H9 (cell line): ENCODE data around the gene LRRC3. TPM values are rescaled to one million over a fixed set of nuclear protein-coding genes. Genes with fewer than 3 reads are reported as not detected.
A peak's percentile ranks its signal among the peaks of the same experiment; 100 is the strongest.

Source experiments
- DNase-seq: peaks from one replicate; pipeline ENCODE4 v3.0.0-alpha.2; 2017
- H2AFZ ChIP-seq: one replicate; pipeline ENCODE4 v1.6.1; 2013; ENCODE audit warnings: mild to moderate bottlenecking, low read length, control low read depth, moderate library complexity
- H2AK5ac ChIP-seq: 2 replicates; pipeline ENCODE4 v1.6.1; 2013; ENCODE audit warnings: low read length, control low read depth, mixed read lengths; ENCODE audit not compliant: insufficient read length
- H2BK120ac ChIP-seq: one replicate; pipeline ENCODE4 v1.6.1; 2013; ENCODE audit warnings: low read depth, mild to moderate bottlenecking, low read length, control low read depth, inconsistent platforms; ENCODE audit not compliant: poor library complexity, severe bottlenecking
- H2BK12ac ChIP-seq: 2 replicates; pipeline ENCODE4 v1.6.1; 2013; ENCODE audit warnings: low read length, control low read depth, mixed read lengths, low read depth; ENCODE audit not compliant: insufficient read length
- H2BK15ac ChIP-seq: 2 replicates; pipeline ENCODE4 v1.6.1; 2013; ENCODE audit warnings: low read depth, low read length, control low read depth
- H2BK20ac ChIP-seq: one replicate; pipeline ENCODE4 v1.6.1; 2013; ENCODE audit warnings: low read depth, mild to moderate bottlenecking, low read length, control low read depth, inconsistent platforms; ENCODE audit not compliant: poor library complexity, severe bottlenecking
- H2BK5ac ChIP-seq: 2 replicates; pipeline ENCODE4 v1.6.1; 2013; ENCODE audit warnings: low read length, control low read depth, mixed read lengths; ENCODE audit not compliant: insufficient read length
- H3K14ac ChIP-seq: 2 replicates; pipeline ENCODE4 v1.6.1; 2013; ENCODE audit warnings: low read length, control low read depth; ENCODE audit not compliant: insufficient read depth
- H3K18ac ChIP-seq: 2 replicates; pipeline ENCODE4 v1.6.1; 2013; ENCODE audit warnings: low read depth, mild to moderate bottlenecking, mixed read lengths, low read length, control low read depth; ENCODE audit not compliant: insufficient read length
- H3K23ac ChIP-seq: 2 replicates; pipeline ENCODE4 v1.6.1; 2013; ENCODE audit warnings: low read length, control low read depth, mixed read lengths, low read depth; ENCODE audit not compliant: insufficient read length
- H3K23me2 ChIP-seq: 2 replicates; pipeline ENCODE4 v1.6.1; 2013; ENCODE audit warnings: low read depth, mild to moderate bottlenecking, mixed read lengths, low read length, control low read depth; ENCODE audit not compliant: insufficient read length, poor library complexity, severe bottlenecking
- H3K27ac ChIP-seq: 2 replicates; pipeline ENCODE4 v1.5.1; 2013; ENCODE audit warnings: low read length, control low read depth, mixed read lengths, low read depth; ENCODE audit not compliant: insufficient read length
- H3K27me3 ChIP-seq: 2 replicates; pipeline ENCODE4 v1.6.1; 2013; ENCODE audit warnings: low read length, control low read depth, inconsistent platforms; ENCODE audit not compliant: insufficient read depth
- H3K4ac ChIP-seq: 2 replicates; pipeline ENCODE4 v1.6.1; 2013; ENCODE audit warnings: low read depth, mild to moderate bottlenecking, control low read depth, inconsistent platforms, low read length, moderate library complexity
- H3K4me1 ChIP-seq: 2 replicates; pipeline ENCODE4 v1.6.1; 2013; ENCODE audit warnings: low read length, control low read depth, inconsistent platforms; ENCODE audit not compliant: insufficient read depth
- H3K4me2 ChIP-seq: 2 replicates; pipeline ENCODE4 v1.6.1; 2013; ENCODE audit warnings: low read length, control low read depth, mixed read lengths; ENCODE audit not compliant: insufficient read length, insufficient read depth
- H3K56ac ChIP-seq: 2 replicates; pipeline ENCODE4 v1.6.1; 2013; ENCODE audit warnings: low read depth, mild to moderate bottlenecking, mixed read lengths, low read length, control low read depth; ENCODE audit not compliant: insufficient read length
- H3K79me1 ChIP-seq: 2 replicates; pipeline ENCODE4 v1.6.1; 2013; ENCODE audit warnings: low read depth, mild to moderate bottlenecking, moderate library complexity, low read length, control low read depth, inconsistent platforms; ENCODE audit not compliant: insufficient read depth, poor library complexity, severe bottlenecking
- H3K79me2 ChIP-seq: 2 replicates; pipeline ENCODE4 v1.6.1; 2013; ENCODE audit warnings: low read length, control low read depth, inconsistent platforms; ENCODE audit not compliant: insufficient read depth
- H3K9ac ChIP-seq: 2 replicates; pipeline ENCODE4 v1.6.1; 2013; ENCODE audit warnings: low read length, control low read depth, mixed read lengths; ENCODE audit not compliant: insufficient read length; ENCODE audit errors: extremely low read depth
- H3K9me3 ChIP-seq: one replicate; pipeline ENCODE4 v1.6.1; 2013; ENCODE audit warnings: low read depth, low read length, inconsistent platforms; ENCODE audit not compliant: control insufficient read depth
- H3T11ph ChIP-seq: one replicate; pipeline ENCODE4 v1.6.1; 2013; ENCODE audit warnings: mild to moderate bottlenecking, low read length, control low read depth, inconsistent platforms
- H4K20me1 ChIP-seq: one replicate; pipeline ENCODE4 v1.6.1; 2013; ENCODE audit not compliant: control insufficient read depth, insufficient read length, insufficient read depth
- H4K5ac ChIP-seq: 2 replicates; pipeline ENCODE4 v1.6.1; 2013; ENCODE audit warnings: low read depth, mild to moderate bottlenecking, mixed read lengths, low read length, control low read depth; ENCODE audit not compliant: insufficient read length
- H4K8ac ChIP-seq: replicated peaks from 2 replicates; pipeline ENCODE4 v1.6.1; 2013; ENCODE audit warnings: low read length, control low read depth, mixed read lengths, low read depth; ENCODE audit not compliant: insufficient read length
- H4K91ac ChIP-seq: 2 replicates; pipeline ENCODE4 v1.6.1; 2013; ENCODE audit warnings: low read depth, mild to moderate bottlenecking, moderate library complexity, mixed read lengths, low read length, control low read depth; ENCODE audit not compliant: insufficient read length
- H3K27ac Mint-ChIP-seq, 3 experiments: 2 replicates in 2 of 3; 3 replicates in 1 of 3; pipeline ENCODE4 v1.8.0; 2020 to 2021; ENCODE audit warnings: mixed read lengths in 3 of 3, mild to moderate bottlenecking in 1 of 3, moderate library complexity in 1 of 3
- H3K27me3 Mint-ChIP-seq: 2 replicates; pipeline ENCODE4 v1.8.0; 2021; ENCODE audit warnings: low read depth, mild to moderate bottlenecking, moderate library complexity, mixed read lengths
- H3K36me3 Mint-ChIP-seq, 3 experiments: 2 replicates in 2 of 3; 3 replicates in 1 of 3; pipeline ENCODE4 v1.8.0; 2020 to 2021; ENCODE audit warnings: low read depth in 3 of 3, mixed read lengths in 3 of 3; ENCODE audit not compliant: insufficient read depth in 1 of 3
- H3K4me1 Mint-ChIP-seq, 2 experiments: 2 replicates each; pipeline ENCODE4 v1.8.0; 2020; ENCODE audit warnings: mixed read lengths in 2 of 2
- H3K4me3 Mint-ChIP-seq, 2 experiments: 2 replicates in 1 of 2; 3 replicates in 1 of 2; pipeline ENCODE4 v1.8.0; 2020 to 2021; ENCODE audit warnings: mild to moderate bottlenecking in 2 of 2, mixed read lengths in 2 of 2, moderate library complexity in 1 of 2
- H3K9me3 Mint-ChIP-seq, 2 experiments: 2 replicates in 1 of 2; 3 replicates in 1 of 2; pipeline ENCODE4 v1.8.0; 2020; ENCODE audit warnings: mild to moderate bottlenecking in 2 of 2, mixed read lengths in 2 of 2, moderate library complexity in 1 of 2
- WGBS: extraction: QIAGEN DNeasy Blood & Tissue Kit; methylation state at CpG from one replicate; pipeline ENCODE4 v1.1.7; 2013; ENCODE audit warnings: missing lambda C conversion rate, low lambda C conversion rate, mixed read lengths; ENCODE audit not compliant: insufficient read length; ENCODE audit errors: extremely low coverage; 5-methylcytosine and 5-hydroxymethylcytosine counted together
- total RNA-seq: library from RNA; stranded (reverse); gene quantifications from 2 replicates; pipeline ENCODE4 v1.2.1, GENCODE V29; 2021
- TF ChIP-seq, protein P1 (sequence below): fragments of 200-600 bp; sonication (generic); conservative IDR thresholded peaks from 3 replicates; pipeline ENCODE4 v1.8.0; 2021; ENCODE audit warnings: antibody characterized with exemption, mild to moderate bottlenecking

LRRC3 gene
- total RNA-seq, 1 experiment from 2014 or later = 3.1 TPM

DNA sequence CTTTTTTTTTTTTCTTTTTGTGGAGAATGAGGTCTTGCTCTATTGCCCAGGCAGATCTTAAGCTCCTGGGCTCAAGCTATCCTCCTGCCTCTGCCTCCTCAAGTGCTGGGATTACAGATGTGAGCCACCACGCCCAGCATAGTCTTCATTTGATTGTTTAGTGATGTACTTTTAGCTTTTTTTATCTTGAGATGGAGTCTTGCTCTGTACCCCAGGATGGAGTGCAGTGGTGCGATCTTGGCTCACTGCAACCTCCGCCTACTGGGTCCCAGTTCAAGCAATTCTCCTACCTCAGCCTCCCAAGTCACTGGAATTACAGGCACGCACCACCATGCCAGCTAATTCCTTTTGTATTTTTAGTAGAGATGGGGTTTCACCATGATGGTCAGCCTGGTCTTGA, 24.0 kb upstream of the LRRC3 start:
- no CpG with 5 or more reads among the region's 4 CpGs for WGBS
- no peak overlapping the region for H3K4ac ChIP-seq
- H3K27me3 Mint-ChIP-seq = no peaks in the 10 kb centered on the region; the same call in 1 of the 2 replicates

More for the DNA sequence above, 24.0 kb upstream of the LRRC3 start:
- H3K56ac ChIP-seq = no peak overlapping the region
- no peak overlapping the region for H4K91ac ChIP-seq
- H3K79me2 ChIP-seq = no peaks in the 10 kb centered on the region
- no peaks in the 10 kb centered on the region for H3K4me1 ChIP-seq
- TF ChIP-seq, protein P1, sequence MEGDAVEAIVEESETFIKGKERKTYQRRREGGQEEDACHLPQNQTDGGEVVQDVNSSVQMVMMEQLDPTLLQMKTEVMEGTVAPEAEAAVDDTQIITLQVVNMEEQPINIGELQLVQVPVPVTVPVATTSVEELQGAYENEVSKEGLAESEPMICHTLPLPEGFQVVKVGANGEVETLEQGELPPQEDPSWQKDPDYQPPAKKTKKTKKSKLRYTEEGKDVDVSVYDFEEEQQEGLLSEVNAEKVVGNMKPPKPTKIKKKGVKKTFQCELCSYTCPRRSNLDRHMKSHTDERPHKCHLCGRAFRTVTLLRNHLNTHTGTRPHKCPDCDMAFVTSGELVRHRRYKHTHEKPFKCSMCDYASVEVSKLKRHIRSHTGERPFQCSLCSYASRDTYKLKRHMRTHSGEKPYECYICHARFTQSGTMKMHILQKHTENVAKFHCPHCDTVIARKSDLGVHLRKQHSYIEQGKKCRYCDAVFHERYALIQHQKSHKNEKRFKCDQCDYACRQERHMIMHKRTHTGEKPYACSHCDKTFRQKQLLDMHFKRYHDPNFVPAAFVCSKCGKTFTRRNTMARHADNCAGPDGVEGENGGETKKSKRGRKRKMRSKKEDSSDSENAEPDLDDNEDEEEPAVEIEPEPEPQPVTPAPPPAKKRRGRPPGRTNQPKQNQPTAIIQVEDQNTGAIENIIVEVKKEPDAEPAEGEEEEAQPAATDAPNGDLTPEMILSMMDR = no peak
- Mint-ChIP-seq H3K4me1 (no peaks in the 10 kb centered on the region), H3K9me3 (peaks cover 10 to 16% of the 10 kb centered on the region in 2 experiments; a peak in 4 of 5 replicates), H3K4me3 (no peak overlapping the region), H3K36me3 (no peaks in the 10 kb centered on the region), H3K27ac (no peak overlapping the region)
- no peak overlapping the region for H2BK12ac ChIP-seq
- no peak overlapping the region for H3K14ac ChIP-seq
- H2BK5ac ChIP-seq = no peak overlapping the region
- H3K27ac ChIP-seq = no peak overlapping the region
- H3K9me3 ChIP-seq = no peaks in the 10 kb centered on the region
- no peak overlapping the region for H3T11ph ChIP-seq
- H4K5ac ChIP-seq = no peak overlapping the region
- H4K8ac ChIP-seq = no peak overlapping the region
- H3K23ac ChIP-seq = no peak overlapping the region
- no peaks in the 10 kb centered on the region for H3K23me2 ChIP-seq
- H3K9ac ChIP-seq = no peak overlapping the region
- no peak overlapping the region for H2AK5ac ChIP-seq
- no peak overlapping the region for H3K18ac ChIP-seq
- no peak overlapping the region for H3K4me2 ChIP-seq
- no peak overlapping the region for H2BK15ac ChIP-seq
- H4K20me1 ChIP-seq = no peaks in the 10 kb centered on the region
- DNase-seq = peak; percentile 5
- H2AFZ ChIP-seq = no peak overlapping the region
- H3K79me1 ChIP-seq = no peaks in the 10 kb centered on the region
- no peak overlapping the region for H2BK20ac ChIP-seq
- no peak overlapping the region for H2BK120ac ChIP-seq
- no peaks in the 10 kb centered on the region for H3K27me3 ChIP-seq
